ENCODE measurements around the gene LECT2.

Gene LECT2
- total RNA-seq, result 0 to 0.14 reads per million in 2 donors

DNA sequence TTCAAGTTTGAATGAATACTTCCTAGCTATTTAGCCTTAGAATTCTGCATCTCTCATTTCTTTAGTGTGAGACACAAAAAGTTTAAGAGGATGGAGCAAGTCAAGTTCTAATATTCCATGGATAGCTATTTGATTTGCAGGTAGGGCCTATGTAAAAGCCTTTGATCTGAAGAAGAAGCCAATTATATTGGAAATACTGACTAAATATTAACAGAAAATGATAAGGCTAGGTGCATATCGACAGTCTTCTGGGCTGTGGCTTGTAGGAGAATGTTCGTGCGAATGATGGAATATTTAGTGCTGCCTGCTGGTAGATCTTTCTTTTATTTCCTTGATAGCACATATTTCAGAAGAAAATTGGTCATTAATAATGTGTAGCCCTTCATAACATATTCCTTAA lies at the start of gene LECT2:
Gene LECT2, minus strand, starts transcription at position 85 of the 400 bp plus-strand sequence. CDS start 150 bp downstream, outside the sequence.
- no peak for DNase-seq

- no peak for DNase-seq
These were observed 49.7 kb upstream of the LECT2 start for GRCh38 chr5:136004436-136004835.

DNA sequence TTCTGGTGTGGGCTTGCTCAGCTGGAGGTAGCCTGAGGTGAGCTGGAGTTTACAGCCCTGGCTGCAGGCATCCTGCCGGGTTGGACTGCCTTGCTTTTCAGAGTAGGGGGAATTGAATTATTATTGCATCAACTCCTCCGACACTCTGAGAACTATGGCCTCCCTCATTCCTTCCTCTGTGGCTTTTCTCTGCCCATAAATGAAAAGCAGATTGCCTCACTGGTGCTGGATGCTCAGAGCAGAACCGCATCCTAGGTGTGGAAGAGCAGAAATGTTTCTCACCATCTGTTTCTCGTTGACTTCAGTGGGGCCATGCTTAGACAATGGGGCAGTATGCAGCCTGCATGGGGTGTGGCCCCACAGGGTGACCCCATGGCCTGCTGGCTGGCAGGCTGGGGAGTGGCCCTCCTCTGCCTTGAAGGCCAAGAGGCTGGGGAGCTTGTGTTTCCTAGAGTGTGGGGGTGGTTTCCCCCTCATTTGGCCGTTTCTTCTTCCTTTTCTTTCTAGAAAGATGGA lies 46.7 kb upstream of the LECT2 start:
- DNase-seq, result no peak

DNA sequence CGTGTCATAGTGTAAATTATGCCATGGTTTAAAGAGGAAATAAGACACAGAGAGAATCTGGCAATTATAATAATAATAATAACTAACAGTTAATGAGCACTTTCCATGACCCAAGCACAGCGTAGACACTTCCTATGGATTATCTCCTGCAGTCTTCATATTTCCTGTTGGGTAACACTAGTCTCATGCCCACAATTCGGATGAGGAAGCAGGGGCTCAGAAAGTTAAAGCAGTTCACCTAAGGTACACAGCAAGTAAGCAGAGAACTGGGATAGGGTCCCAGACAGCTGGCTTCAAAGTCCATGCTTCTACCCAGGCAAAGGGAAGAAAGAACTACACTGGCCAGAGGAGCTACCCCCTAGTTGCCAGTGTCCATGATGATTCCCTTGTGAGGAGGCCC lies 46.1 kb upstream of the LECT2 start:
- no peak for DNase-seq

GRCh38 chr5:136000147-136000546 lies 45.4 kb upstream of the LECT2 start:
- no peak for DNase-seq

GRCh38 chr5:135999406-136000139 lies 44.8 kb upstream of the LECT2 start:
- DNase-seq, result no peak

DNA sequence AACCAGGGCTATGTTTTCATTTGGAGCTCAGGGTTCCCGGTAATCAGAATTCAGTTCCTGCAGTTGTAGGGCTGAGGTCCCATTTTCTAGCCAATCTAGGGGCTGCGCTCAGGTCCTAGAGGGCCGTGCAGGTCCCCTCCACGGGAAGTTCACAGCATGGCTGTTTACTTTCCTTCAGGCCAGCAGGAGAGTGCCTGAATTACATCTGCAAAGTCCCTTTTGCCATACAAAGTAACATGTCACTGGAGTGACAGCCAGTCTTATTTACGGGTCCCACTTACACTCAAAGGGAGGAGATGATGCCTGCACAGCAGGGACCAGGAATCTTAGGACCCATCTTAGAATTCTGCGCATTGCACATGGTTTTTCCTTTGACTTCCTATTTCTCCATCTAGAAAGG lies 44.1 kb upstream of the LECT2 start:
- DNase-seq, result no peak

DNA sequence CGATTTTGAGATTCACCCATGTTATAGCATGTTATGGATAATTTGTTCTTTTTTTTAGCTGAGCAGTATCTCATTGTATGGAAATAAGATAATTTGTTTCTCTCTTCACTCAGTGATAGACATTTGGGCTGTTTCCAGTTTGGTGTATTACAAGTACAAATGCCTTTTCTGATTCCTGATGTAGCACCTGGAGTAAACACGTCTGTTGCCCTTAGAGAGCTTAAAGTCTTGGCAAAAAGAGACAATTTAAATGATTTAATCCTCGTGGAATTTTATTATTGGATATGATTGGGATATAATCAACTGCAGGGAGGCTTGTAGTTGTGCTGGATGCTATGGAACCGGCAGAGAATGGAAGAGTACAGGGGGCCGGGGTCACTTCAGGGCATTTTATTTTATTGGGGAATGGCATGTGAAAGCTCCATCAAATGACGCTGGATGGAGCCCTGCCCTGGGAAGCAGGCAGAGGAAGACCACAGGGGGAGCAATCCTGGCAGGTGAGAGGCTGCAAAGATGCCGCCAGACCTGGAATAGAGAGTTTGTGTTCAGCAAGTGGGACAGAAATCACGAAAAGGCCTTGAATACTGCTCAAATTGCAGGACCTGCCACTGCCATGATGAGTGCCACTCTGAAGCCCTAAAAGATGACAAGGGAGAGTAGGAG lies 43.0 kb upstream of the LECT2 start:
- no peak for DNase-seq

GRCh38 chr5:135996611-135997010 lies 41.8 kb upstream of the LECT2 start:
- DNase-seq, result no peak

DNA sequence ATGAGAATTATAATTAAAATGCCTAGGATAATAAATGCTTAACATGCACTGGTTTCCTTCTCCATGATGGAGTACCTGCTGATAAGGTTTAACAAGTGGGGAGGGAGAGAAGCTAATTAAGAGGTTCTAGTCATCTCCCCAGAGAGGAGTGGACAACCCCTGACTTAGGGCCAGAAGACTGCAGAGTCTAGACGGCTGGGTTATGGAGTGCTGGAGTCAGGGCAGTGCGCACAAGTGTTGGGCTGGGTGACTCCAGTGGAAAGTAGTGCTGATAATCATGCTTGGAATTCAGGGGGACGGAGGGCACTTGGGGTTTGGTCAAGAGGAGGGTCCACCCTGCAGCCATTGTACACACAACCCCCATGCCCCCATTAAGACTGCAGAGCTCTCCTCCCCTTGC lies 41.2 kb upstream of the LECT2 start:
- no peak for DNase-seq

GRCh38 chr5:135993880-135994636 lies 39.3 kb upstream of the LECT2 start:
- DNase-seq, result no peak

DNA sequence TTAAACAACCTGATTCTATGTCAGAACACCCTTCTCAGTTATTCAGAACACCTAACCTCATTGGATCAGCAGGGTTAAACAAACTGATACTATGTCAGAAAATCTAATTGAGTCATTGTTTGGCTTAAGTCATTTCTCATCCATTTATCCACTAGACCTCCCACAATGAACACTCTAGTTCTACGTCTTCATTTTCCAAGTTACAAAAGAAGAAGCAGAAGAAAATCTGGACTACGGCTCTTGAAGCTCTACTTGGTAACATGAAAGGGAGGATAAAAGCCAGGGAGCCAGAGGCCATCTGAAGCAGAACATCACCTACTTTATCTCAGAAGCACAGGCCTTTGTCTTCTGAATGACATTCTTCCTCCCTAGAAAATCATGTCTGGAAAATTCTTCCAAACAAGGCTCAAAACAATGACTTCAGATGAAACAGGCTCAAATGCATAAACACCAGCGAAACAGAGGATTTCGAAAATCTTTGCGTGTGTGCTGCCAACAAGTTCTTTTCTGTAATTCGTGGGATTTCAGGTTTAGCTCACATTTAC lies 38.6 kb upstream of the LECT2 start:
- DNase-seq, result no peak

DNA sequence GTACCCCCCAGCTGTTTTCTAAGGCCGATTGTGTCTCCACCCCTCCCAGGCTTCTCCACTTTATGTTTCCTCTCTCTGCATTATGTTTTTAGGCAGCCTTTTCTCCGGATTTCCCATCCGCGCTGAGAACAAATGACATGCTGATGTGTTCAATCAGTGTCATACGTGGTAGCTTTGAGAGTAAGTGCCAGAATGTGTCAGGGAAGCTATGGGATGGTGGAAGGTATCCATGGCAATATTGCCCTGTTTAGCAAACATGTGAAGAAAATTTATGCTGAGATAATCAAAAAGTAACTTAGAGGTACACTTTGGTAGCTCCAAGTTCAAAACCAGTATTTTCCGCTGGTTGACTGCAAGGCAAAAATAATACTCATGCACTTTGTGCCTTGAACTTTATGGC lies 36.6 kb upstream of the LECT2 start:
- no peak for DNase-seq

DNA sequence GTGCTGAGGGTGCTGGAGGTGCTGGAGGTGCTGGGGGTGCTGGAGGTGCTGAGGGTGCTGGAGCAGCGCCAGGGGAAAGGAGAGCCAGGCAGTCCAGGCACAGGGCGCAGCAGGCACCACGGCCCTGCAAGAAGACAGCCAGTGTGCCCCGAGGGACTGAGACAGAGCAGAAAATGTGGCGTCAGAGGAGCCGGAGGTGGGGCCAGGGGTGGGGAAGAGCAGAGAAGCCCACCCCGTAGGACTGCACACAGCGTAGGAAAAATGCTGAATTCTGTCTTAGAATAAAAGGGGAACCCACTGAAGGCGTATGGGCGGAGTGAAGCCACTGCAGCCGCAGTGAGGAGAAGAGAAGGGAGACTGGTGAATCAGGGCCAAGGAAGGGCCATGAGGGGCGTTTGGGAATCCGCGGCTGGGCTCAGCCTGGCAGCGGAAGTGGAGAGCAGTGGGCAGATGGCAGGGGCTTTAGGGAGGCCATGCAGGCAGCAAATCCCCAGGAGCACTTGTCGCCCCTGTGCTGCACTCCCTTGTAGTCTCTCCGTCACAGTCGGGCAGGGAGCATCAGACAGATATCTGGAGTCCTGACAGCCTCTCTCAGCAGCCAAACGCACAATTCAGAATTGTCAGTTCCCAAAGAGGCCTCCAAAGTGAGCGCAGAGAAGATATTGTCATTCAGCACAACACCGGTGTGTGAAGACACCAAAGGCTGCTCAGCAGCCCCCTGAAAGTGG lies 35.9 kb upstream of the LECT2 start:
- no peak for DNase-seq

- no peak for DNase-seq
These were observed 34.9 kb upstream of the LECT2 start for GRCh38 chr5:135989686-135990085.

DNA sequence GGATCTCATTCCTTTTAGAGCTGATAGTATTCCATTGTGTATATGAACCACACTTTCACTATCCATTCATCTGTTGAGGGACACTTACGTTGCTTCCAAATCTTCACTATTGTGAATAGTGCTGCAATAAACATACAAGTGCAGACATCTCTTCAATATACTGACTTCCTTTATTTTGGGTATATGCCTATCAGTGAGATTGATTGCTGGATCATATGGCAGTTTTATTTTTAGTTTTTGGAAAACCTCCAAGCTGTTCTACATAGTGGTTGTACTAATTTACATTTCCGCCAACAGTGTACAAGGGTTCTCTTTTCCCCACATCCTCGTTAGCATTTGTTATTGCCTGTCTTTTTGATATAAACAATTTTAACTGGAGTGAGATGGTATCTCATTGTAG lies 33.8 kb upstream of the LECT2 start:
- DNase-seq, result no peak

DNA sequence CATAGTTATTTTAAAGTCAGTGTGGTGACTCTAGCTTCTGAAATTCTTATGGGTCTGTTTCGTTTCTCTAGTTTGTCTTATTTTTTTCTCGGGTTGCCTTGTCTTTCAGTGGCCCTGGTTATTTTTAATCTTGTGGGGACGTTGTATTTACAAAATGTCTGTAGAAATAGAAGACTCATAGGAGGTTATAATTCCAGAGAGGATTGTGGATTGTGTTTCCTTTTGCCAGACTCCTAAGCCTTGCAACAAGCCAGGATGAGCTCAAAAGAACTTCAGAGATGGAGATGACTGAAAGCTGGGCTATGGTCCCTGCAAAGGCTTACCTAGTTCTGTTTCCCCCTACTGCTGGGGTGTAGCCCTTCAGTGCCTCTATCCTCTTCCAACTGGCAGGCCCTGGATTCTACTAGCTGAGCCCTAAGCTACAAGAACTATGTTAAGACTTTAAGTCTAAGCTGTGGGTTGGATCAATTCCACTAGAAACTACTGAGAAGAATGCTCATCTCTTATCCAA lies 32.2 kb upstream of the LECT2 start:
- DNase-seq, result no peak

DNA sequence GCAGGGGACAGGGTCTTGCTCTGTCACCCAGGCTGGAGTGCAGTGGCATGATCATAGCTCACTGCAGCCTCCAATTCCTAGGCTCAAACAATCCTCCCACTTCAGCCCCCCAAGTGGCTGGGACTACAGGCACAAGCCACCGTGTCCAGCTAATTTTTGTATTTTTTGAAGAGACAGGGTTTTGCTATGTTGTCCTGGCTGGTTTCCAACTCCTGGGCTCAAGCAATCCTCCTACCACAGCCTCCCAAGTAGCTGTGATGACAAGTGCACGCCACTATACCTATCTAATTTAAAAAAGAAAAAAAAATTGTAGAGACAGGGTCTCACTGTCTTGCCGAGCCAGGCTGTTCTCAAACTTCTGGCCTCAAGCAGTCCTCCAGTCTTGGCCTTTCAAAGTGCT lies 31.6 kb upstream of the LECT2 start:
- DNase-seq, result no peak

- no peak for DNase-seq
These were observed 31.2 kb upstream of the LECT2 start for GRCh38 chr5:135985951-135986350.

GRCh38 chr5:135980620-135981019 lies 25.8 kb upstream of the LECT2 start:
- no peak for DNase-seq

DNA sequence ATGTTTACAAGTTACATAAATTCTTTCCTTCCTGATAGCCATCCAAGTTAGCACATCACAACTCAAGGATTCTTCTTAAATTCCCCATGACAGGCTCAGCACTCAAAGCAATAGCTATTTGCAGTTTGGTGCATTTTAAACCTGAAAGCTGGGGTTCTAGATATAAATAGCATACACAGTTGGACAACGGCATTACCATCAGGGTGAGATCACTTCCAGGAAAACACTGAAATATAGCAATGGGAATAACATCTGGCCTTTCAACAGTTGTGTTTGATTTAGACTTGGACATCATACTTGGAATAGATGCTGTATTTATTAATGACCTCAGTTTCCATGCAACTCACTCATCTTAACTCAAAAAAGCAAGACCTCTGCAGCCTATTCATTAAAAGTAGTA lies 24.7 kb upstream of the LECT2 start:
- DNase-seq, result no peak

DNA sequence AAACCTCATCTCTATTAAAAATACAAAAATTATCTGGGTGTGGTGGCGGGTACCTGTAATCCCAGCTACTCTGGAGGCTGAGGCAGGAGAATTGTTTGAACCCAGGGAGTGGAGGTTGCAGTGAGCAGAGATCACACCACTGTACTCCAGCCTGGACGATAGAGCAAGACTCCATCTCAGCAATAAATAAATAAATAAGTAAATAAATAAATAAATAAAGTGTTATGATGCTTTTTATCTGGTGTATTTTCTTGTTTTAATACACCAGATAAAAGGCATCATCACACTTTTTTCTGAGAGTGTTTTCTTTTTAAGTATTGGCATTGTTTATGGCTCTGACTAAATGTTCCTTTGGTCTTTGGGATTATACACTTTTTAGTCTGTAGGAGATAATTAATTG lies 24.2 kb upstream of the LECT2 start:
- no peak for DNase-seq

All from T-helper 9 cell (primary cell).